Renal pelvis (tissue), 4 donors: Measurements from ENCODE around the gene GNAI2. TPM values are rescaled to one million over a fixed set of nuclear protein-coding genes. Genes with fewer than 3 reads are reported as not detected.
"Not testable (repeated sequence)": the region's sequence is repeated elsewhere in the genome, so short reads cannot be mapped to it uniquely, and the experiment has no call there.

ENCODE experiments used
- DNase-seq: peaks from one replicate; pipeline ENCODE4 v3.0.0-alpha.2; 2013
- polyA plus RNA-seq, 3 donors: library from polyadenylated mRNA; unstranded; fragments of 120-200 nt; gene quantifications; one replicate each; pipeline ENCODE4 v1.2.1, GENCODE V29; 2013; ENCODE audit not compliant: insufficient read length in 3 of 3

The GNAI2 gene
- polyA plus RNA-seq, 3 donors = 191 to 239 (median 193) TPM

DNA sequence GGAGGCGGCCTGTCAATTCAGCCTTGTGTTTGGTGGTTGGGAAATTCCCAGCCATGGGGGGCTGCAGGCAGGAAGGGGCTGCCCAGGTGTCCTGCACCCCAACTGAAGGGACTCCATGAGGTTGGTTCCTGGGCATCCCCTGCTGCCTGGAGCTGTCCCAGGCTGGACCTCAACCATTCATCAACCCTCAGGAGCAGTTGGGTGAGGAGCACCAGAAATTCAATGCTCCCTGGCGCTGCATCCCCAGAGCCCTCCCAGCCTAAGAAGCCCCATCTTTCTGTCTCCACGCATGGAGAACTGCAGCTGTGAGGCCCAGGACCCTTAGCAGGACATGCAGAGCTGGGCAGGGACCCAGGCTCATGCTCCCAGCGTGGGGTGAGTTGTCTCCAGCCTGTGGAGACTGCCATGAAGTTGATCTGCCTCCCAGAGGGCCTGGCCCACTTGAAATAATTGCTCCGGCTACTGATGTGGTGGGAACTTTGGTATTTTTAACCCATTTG is 25.0 kb downstream of the GNAI2 start:
- no peak for DNase-seq

DNA sequence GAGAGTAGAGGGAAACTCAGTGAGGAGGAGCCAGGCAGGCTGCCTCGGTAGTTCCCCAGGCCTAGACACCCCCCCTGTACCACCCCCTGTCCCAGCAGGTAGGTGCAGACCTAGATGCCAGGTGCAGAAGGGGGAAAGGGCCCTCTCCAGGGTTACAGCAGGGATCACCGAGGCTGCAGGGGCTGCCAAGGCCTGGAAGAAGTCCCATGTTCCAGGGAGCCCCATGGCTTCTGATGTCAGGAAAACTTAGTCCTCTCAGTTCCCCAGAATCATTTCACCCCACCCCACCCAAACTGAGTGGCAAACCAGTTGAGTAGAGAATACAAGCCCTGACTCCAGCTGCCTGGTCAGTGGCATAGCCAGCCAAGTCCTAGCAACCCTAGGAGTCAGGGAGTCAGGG is 25.5 kb downstream of the GNAI2 start:
- no peak for DNase-seq

DNA sequence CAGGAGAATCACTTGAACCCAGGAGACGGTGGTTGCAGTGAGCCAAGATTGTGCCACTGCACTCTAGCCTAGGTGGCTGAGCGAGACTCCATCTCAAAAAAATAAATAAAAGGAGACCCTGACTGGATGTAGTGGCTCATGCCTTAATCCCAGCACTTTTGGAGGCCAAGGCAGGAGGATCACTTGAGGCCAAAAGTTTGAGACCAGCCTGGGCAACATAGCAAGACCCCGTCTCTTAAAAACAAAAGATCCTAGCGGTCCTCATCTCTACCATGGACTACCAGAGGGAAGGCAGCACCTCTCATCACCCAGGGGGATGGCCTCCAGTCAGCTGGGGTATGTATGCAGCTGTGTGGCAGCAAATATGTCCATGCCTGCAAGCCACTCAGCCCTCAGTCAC is 26.2 kb downstream of the GNAI2 start:
- DNase-seq = not testable (repeated sequence)

DNA sequence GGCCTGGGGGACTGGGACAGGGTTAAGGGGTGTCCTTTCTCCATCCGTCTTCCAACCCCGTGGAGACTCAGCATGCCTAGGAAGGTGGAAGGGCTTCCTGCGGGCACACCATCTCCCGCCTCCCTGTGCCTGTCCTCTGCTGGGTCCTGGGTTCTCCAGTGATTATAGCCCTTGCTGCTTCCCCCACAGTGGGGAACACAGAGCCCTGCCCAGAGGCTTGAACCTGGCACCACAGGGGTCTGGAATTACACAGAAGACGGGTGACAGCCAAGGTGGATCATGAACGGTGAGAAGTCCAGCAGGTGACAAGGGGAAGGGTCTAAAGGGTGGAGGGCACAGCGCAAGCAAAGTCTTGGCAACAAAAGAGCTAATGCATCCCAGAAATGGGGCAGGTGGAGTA is 26.8 kb downstream of the GNAI2 start:
- no peak for DNase-seq

DNA sequence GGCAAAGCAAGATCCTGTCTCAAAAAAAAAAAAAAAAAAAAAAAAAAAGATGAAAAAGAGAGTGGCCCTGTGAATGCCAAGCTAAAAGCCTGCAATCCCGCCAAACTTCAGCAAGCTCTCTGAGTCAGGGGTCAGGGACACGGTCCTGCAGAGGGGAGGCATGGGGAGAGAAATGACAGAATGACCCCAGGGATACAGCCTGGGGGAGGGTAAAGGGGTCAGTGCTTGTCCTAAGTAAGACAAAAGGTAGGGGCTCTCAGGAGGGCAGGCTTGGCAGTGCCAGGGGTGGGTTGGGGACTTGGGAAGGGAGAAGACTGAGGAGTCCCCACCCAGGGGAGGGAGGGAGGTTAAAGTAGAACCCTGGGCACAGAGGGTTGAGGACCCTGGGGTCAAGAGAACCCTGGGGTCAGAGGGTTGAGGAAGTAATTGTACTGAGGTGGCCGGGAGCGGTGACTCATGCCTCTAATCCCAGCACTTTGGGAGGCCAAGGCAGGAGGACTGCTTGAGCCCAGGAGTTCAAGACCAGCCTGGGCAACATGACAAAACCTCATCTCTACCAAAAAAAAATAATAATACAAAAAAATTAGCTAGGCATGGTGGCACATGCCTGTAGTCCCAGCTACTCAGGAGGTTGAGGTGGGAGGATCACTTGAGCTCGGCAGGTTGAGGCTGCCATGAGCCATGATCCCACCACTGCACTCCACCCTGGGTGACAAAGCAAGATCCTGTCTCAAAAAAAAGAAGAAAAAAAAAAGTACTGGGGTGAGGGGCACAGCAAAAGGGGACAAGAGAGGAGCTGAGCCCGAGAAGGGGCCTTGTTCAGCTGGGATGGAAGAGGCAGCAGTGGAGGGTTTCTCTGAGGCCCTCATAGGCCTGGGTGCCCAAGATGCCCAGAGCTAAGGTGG is 27.7 kb downstream of the GNAI2 start:
- DNase-seq = no peak

DNA sequence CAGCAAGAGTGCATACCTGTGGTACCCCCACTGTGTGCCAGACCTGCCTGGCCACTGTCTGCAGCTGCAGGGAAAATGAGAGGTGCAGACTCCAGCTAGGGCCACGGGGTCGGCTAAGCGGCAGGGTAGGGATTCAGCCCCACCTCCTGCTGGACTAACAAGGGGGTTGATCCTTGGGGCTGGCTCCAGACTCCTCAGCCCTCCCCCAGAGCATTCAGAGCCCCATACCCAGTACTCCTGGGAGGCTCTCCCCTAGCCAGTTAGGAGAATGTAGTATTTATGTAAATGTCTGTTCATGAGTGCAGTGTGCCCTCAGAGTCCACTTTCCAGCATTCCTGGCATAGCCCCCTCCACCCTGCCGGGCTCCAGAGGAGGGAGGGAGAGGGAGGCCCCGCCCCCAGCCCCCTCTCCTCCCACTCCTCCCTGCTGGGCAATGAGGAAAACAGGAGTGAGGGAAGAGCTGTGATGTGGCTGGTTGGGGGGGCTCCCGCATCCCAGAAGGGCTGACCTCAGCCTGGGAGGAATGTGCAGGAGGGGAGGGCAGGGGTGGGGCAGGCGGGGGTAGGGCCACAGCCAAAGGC is 28.5 kb downstream of the GNAI2 start:
- DNase-seq = peak; percentile 98

DNA sequence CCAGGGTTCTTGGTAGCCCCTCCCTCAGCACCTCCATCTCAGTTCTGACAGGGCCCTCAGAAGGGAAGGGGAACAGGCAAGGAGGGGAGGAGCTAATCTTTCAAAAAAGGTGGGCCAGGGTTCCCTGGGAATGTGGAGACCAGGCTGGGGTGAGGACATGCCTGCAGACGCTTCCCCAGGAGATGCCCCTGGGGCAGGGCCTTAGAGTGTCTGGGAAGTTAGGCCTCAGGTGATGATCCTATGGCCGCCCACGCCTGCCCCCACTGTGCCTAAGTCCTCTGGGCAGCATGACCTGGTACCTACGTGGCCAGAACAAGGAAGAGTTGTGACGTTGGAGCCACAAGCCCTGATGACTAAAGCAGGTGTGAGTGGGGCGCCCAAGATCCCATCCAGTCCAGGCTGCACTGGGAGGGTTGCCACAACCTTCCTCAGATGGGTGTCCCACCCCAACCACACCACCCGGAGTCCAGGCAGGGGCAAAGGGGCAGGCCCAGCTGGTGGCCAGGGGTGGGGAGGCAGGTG is 29.0 kb downstream of the GNAI2 start:
- DNase-seq = no peak

DNA sequence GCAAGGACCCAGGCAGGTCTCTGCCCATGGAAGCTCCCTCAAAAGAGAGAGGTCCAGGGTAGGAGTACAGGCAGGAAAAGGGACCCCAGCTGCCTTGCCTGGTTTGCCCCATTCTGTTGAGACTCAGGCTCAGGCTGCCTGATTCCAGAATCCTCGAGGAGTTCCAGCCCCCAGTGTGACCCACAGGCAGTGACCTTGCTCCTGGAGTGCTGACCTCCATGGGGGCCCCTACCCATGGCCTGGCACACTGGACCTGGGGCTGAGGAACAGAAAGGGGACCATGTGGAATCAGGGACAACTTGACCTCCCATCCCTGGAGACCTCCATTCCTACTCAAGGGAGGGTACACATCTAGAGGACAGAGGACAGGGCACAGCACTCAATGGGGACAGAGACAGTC is 29.6 kb downstream of the GNAI2 start:
- no peak for DNase-seq

DNA sequence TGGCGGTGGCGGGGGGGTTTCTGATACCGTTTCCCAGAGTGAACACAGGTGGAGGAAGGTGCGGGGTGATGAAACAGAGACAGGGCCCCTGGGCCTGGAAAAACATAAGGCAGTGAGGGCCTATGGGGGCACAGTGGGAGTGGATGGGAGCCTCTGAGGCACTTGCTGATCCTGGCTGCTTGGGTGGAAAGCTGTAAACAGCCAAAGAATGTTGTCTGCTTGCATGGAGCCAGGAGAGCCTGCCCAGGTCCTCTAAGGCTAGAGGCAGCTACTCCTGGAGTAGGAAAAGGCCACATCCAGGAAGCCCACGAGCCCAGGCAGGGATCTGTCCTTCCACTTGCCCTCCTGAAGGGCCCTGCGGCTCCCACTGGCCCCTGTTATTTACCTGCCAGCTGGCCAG is 30.0 kb downstream of the GNAI2 start:
- no peak for DNase-seq

DNA sequence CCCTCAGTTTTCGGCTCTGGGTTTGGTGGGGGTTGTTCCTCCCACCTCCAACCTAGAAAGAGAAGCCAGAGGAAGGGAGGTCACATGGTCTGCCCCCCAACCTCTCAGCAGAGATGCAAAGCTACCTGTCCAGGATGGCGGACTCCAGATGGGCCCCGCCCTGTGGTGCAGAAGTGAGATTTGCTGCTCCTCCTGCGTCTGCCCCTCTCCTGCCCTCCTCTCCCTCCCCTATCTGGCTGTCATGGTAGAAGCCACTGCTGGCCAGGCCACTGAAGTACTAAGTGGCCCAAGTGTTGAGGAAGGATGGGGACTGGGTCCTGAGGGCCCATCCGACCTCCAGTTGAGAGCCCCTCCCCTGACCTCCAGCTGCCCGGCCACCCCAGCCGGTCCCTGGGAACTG is 30.8 kb downstream of the GNAI2 start:
- no peak for DNase-seq

DNA sequence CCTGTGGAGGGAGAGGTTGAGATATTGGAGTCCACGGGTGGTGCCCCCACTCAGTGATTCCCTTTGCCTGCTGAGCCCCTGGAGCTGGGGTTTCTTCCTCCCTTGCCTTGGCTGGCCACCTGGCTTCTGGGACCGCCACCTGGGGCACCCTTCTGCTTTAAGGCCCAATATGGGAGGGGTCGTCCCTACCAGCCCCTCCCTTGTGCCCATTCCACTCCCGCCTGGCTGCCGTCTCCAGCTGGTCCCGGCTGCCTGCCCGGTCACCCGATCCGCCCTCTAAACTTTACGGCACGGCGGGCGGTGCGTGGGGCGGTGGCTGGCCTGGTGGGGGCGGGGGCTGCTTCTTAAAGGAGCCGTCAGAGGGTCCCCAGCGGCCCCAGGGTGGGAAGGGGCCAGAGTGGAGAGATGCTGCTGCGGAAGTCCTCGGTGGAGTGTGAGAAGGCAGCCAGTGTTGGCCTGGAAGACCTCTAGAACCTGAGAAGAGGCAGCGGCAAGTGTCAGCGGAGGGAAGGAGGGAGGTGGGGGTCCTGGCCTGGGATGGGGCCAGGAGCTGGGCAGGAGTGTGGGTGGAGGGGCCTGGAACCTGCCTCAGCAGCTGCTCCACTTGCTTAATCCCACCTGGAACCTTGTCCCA is 31.4 kb downstream of the GNAI2 start:
- DNase-seq = peak; percentile 73

DNA sequence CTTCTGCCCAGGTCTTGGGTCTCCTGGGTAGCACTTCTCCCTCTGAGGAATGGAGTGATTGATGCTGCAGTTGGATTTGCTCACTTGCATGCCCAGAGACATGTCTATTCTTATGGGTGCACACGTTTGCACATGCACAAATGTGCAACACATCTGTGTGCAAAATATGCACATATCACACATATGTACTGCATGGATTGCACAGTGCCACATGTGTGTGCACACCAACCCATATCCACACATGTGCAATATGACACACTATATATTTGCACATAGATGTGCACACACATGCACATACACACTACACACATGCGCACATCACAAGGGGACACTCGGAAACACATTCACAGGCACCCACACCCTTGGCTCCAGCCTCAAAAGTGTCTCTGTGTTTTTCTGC is 32.3 kb downstream of the GNAI2 start:
- DNase-seq = no peak

DNA sequence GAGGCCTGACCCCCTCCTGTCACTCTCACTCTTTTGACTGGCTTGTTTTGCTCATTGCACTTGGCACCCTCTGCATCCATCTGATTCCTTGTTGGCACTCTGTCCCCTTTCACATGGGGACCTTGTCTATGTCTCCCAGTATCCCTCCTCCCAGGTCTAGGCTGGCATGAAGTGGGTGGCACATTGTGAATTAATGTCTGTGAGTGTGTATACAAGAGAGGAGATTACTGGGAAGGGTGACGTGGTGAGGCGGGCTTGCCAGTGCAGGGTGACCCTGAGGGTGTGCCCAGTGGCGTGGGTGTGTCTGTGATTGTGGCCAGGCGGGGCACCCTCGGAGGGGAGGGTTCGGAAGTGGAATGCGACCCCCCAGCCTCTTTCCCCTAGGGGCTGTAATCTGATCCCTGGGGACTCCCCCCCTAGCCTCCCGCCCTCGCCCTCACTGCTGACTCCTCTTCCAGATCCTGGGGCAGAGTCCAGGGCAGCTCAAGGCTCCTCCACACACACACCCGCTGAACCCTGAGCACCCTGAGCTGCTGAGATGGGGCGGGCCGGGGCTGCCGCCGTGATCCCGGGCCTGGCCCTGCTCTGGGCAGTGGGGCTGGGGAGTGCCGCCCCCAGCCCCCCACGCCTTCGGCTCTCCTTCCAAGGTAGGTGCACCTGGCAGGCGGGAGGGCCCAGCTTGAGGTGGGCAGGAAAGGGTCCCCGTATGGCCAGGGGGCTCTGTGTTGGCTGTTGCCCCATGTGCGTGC is 32.9 kb downstream of the GNAI2 start, which contains the start of gene SEMA3B:
Gene SEMA3B, plus strand, starts transcription at position 445 of the 749 bp plus-strand sequence. Its CDS starts 94 bp downstream, at position 539.
- peak; percentile 72 for DNase-seq

DNA sequence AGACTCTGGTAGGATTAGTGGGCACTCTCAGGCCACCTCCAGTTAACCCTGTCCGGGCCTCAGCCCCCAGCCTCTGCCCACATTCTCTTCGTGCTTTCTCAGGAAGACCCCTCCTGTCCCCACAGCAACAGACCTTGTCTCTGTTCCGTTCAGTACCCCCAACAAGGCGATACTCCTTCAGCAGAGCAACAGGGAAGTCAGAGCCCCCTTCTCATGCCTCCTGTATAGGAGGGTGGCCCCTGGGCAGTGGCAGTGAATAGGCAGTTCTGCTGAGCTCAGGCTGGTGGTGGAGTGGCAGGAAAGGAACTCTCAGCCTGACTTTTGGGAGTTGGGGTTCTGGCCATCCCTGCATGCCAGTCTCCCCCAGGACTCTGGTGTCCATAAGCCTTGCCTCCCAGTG is 33.5 kb downstream of the GNAI2 start:
- DNase-seq = no peak

DNA sequence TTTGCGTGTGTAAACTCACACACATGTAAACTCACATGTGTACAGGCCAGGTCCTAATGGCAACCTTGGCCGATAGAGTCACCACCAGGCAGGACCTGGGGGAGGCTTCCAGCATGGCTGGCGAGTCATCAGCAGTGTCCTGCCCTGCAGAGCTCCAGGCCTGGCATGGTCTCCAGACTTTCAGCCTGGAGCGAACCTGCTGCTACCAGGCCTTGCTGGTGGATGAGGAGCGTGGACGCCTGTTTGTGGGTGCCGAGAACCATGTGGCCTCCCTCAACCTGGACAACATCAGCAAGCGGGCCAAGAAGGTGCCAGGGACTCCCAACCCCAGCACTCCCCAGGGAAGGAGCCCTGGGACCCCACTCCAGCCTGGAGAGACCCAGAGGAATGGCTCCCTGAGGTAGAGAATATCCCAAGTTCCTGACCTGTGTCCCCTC is 34.0 kb downstream of the GNAI2 start:
- no peak for DNase-seq

DNA sequence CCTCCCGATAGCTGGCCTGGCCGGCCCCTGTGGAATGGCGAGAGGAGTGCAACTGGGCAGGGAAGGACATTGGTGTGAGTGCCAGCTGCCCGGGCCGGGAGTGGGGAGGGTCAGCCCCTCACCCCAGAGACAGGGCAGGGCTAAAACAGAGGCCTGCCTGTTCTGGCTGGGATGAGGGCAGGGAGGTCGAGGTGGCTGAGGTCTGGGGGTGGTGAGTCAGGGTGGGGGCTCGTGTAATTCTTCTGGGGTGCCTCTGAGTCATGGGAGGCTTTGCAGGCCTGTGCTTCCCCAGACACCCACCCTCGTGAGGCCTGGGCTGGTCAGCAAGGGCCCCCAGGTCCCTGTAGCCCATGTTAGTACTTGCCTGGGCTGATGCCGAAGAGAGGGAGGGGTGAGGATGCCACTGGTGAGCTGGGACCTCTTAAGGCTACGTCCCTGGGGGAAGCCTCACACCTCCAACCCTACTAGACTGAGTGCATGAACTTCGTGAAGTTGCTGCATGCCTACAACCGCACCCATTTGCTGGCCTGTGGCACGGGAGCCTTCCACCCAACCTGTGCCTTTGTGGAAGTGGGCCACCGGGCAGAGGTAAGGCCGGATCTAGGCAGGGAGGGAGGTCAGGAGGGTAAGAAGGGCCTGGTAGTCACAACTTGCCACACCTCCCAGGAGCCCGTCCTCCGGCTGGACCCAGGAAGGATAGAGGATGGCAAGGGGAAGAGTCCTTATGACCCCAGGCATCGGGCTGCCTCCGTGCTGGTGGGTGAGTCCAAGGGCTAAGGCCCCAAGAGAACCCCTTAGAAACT is 34.6 kb downstream of the GNAI2 start:
- DNase-seq = no peak

DNA sequence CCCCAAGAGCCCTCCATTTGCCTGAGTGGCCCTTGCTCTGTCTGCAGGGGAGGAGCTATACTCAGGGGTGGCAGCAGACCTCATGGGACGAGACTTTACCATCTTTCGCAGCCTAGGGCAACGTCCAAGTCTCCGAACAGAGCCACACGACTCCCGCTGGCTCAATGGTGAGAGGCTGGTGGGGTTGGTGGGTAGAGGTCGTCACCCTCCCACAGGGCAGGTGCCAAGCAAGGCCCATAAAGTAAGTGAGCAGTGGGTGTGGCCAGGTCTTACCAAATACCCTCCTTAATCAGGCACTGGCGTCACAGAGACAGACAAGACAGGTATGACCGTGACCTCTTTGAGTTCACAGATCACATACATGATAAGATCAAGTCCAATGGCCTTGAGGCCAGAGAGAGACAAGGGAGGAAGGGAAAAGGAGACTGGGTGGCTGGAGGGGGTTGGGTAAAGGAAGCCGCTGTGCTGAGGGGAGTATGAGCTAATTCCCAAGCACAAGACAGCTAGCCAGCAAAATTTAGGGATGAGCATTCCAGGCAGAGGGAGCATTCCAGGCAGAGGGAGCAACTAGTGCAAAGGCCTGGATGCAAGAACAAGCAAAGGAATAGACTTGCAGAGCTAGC is 35.4 kb downstream of the GNAI2 start:
- no peak for DNase-seq

DNA sequence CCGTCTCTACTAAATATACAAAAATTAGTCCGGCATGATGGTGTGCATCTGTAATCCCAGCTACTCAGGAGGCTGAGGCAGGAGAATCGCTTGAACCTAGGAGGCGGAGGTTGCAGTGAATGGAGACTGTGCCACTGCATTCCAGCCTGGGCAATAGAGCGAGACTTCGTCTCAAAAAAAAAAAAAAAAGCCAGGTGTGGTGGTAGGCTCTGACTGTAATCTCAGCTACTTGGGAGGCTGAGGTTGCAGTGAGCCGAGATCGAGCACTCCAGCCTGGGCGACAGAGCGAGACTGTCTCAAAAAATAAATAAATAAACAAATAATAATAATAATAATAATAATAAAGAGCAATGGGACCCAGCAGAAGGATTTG is 36.5 kb downstream of the GNAI2 start:
- DNase-seq = not testable (repeated sequence)

DNA sequence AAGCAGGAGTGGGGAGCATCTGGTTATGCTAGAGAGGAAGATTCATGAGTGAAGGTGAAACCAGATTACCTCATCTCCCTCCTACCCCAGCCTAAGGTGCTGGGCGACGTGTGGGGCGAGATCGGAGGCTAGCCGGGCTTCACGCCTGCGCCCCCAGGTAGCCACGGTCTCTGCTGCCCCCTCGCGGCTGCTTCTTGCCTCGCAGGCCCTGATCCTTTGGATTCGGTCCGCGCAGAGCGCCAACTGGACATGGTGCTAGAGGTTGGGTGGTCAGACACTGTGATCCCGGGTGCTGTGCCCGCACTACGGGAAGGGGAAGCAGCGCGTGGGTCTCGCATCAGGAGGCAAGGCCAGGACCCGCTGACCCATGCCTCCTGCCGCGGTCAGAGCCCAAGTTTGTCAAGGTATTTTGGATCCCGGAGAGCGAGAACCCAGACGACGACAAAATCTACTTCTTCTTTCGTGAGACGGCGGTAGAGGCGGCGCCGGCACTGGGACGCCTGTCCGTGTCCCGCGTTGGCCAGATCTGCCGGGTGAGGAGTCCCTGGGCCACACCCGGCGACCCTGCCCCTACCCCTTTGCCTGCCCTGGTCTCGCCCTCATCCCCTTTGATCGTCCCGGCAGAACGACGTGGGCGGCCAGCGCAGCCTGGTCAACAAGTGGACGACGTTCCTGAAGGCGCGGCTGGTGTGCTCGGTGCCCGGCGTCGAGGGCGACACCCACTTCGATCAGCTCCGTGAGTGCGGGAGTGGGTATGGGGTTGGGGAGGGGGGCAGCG is 37.1 kb downstream of the GNAI2 start:
- peak; percentile 78 for DNase-seq

DNA sequence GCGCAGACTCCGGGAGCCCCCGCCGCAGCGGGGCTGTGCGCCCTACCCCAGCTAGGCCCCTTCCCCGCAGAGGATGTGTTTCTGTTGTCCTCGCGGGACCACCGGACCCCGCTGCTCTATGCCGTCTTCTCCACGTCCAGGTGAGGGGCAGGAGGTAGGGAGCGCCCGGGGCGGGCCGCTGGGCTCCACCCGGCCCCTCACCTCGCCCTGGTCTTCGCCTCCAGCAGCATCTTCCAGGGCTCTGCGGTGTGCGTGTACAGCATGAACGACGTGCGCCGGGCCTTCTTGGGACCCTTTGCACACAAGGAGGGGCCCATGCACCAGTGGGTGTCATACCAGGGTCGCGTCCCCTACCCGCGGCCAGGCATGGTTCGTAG is 37.7 kb downstream of the GNAI2 start:
- no peak for DNase-seq
